Measurements from ENCODE around the gene MAP2K4.
"Not testable (repeated sequence)": the region's sequence is repeated elsewhere in the genome, so short reads cannot be mapped to it uniquely, and the experiment has no call there.

MAP2K4 gene

GRCh38 chr17:12020642-12021622, at the start of gene MAP2K4:
TSS of gene MAP2K4 (plus strand) at chr17:12020877. CDS start at chr17:12020887, 10 bp downstream.
- no peak for DNase-seq

- DNase-seq, result not testable (repeated sequence)
Observed at GRCh38 chr17:11972741-11973140, 47.9 kb upstream of the MAP2K4 start.

GRCh38 chr17:11979795-11980194, 40.9 kb upstream of the MAP2K4 start:
- DNase-seq, result no peak

GRCh38 chr17:11980813-11981212, 39.9 kb upstream of the MAP2K4 start:
- DNase-seq, result no peak

GRCh38 chr17:11981862-11982261, 38.8 kb upstream of the MAP2K4 start:
- no peak for DNase-seq

GRCh38 chr17:11986179-11986941, 34.3 kb upstream of the MAP2K4 start:
- DNase-seq, result no peak

GRCh38 chr17:11986942-11987329, 33.7 kb upstream of the MAP2K4 start:
- no peak for DNase-seq

- DNase-seq, result no peak
Observed at GRCh38 chr17:11990363-11990983, 30.2 kb upstream of the MAP2K4 start.

- no peak for DNase-seq
Observed at GRCh38 chr17:11991461-11991860, 29.2 kb upstream of the MAP2K4 start.

- DNase-seq, result no peak
Observed at GRCh38 chr17:11996722-11997146, 23.9 kb upstream of the MAP2K4 start.

- no peak for DNase-seq
Observed at GRCh38 chr17:11997147-11997971, 23.3 kb upstream of the MAP2K4 start, which contains the start of gene ZNF18. TSS of gene ZNF18 (minus strand) at chr17:11997475. CDS start at chr17:11992829, 4,646 bp downstream.

- DNase-seq, result no peak
Observed at GRCh38 chr17:11997972-11998233, 22.8 kb upstream of the MAP2K4 start.

- no peak for DNase-seq
Observed at GRCh38 chr17:11999696-12000095, 21.0 kb upstream of the MAP2K4 start.

GRCh38 chr17:12007466-12007865, 13.2 kb upstream of the MAP2K4 start:
- DNase-seq, result no peak

- DNase-seq, result no peak
Observed at GRCh38 chr17:12021623-12022140, 1.0 kb downstream of the MAP2K4 start.

- DNase-seq, result no peak
Observed at GRCh38 chr17:12022310-12022709, 1.6 kb downstream of the MAP2K4 start.

GRCh38 chr17:12024327-12024726, 3.6 kb downstream of the MAP2K4 start:
- DNase-seq, result no peak

GRCh38 chr17:12027658-12028057, 7.0 kb downstream of the MAP2K4 start:
- DNase-seq, result no peak

- no peak for DNase-seq
Observed at GRCh38 chr17:12028611-12029010, 7.9 kb downstream of the MAP2K4 start.

- DNase-seq, result no peak
Observed at GRCh38 chr17:12034538-12034937, 13.9 kb downstream of the MAP2K4 start.

GRCh38 chr17:12035673-12036072, 15.0 kb downstream of the MAP2K4 start:
- DNase-seq, result no peak

GRCh38 chr17:12037970-12038369, 17.3 kb downstream of the MAP2K4 start:
- no peak for DNase-seq
